Karpas-422 (cell line): ENCODE results near the gene FBXL4. TPM values are rescaled to one million over a fixed set of nuclear protein-coding genes. Genes with fewer than 3 reads are reported as not detected.

Experiments used
- DNase-seq: peaks from one replicate; pipeline ENCODE4 v3.0.0-alpha.2; 2015
- H2AFZ ChIP-seq: fragments of 200-600 bp; sonication (generic); 2 replicates; pipeline ENCODE4 v1.6.1; 2014; ENCODE audit warnings: antibody characterized with exemption, low read length, mixed read lengths
- H3K27ac ChIP-seq: fragments of 200-600 bp; sonication (generic); 2 replicates; pipeline ENCODE4 v1.5.1; 2014; ENCODE audit warnings: mild to moderate bottlenecking, low read length, moderate library complexity
- H3K27me3 ChIP-seq: fragments of 200-600 bp; sonication (generic); 2 replicates; pipeline ENCODE4 v1.6.1; 2014; ENCODE audit warnings: low read length, mixed read lengths
- H3K36me3 ChIP-seq: fragments of 200-600 bp; sonication (generic); 2 replicates; pipeline ENCODE4 v1.6.1; 2014; ENCODE audit warnings: low read length, mixed read lengths; ENCODE audit not compliant: insufficient read depth
- H3K4me1 ChIP-seq: fragments of 200-600 bp; sonication (generic); 2 replicates; pipeline ENCODE4 v1.6.1; 2014; ENCODE audit warnings: mild to moderate bottlenecking, low read length, mixed read lengths
- H3K4me2 ChIP-seq: fragments of 200-600 bp; sonication (generic); 2 replicates; pipeline ENCODE4 v1.6.1; 2014; ENCODE audit warnings: low read length, low read depth, mild to moderate bottlenecking; ENCODE audit not compliant: poor library complexity, severe bottlenecking
- H3K4me3 ChIP-seq: fragments of 200-600 bp; sonication (generic); 2 replicates; pipeline ENCODE4 v1.5.1; 2014; ENCODE audit warnings: mild to moderate bottlenecking, antibody characterized with exemption, low read length, mixed read lengths
- H3K79me2 ChIP-seq: fragments of 200-600 bp; sonication (generic); 2 replicates; pipeline ENCODE4 v1.6.1; 2014; ENCODE audit warnings: mild to moderate bottlenecking, low read length, mixed read lengths
- H3K9ac ChIP-seq: fragments of 200-600 bp; sonication (generic); 2 replicates; pipeline ENCODE4 v1.6.0; 2014; ENCODE audit warnings: low read length
- H3K9me2 ChIP-seq: fragments of 200-600 bp; sonication (generic), shearing (Covaris generic); replicated peaks from 2 replicates; pipeline ENCODE4 v1.6.0; 2014; ENCODE audit warnings: mild to moderate bottlenecking, low read length, moderate library complexity; ENCODE audit not compliant: insufficient read depth
- H3K9me3 ChIP-seq: fragments of 300-700, 200-600 bp; sonication (generic); 2 replicates; pipeline ENCODE4 v1.6.1; 2014; ENCODE audit warnings: low read length, mixed read lengths
- H4K20me1 ChIP-seq: fragments of 200-600 bp; sonication (generic); 2 replicates; pipeline ENCODE4 v1.6.1; 2014; ENCODE audit warnings: mild to moderate bottlenecking, antibody characterized with exemption, low read length, low read depth; ENCODE audit not compliant: insufficient read depth
- total RNA-seq: library from RNA; depleted of rRNA; stranded (reverse); fragments of >200 nt; shearing (Covaris generic); gene quantifications from 2 replicates; pipeline ENCODE4 v1.2.3, GENCODE V29; 2014; ENCODE audit warnings: low replicate concordance

The FBXL4 gene
- total RNA-seq, 1 experiment from 2014 or later: 32.2 TPM

GRCh38 chr6:98977671-98978292 is 30.0 kb upstream of the FBXL4 start:
- DNase-seq: no peak
- Histone ChIP-seq H3K9me2 (no peaks in the 10 kb centered on the region), H3K27me3 (no peaks in the 10 kb centered on the region), H3K4me1 (no peaks in the 10 kb centered on the region), H3K9me3 (no peaks in the 10 kb centered on the region), H3K79me2 (no peaks in the 10 kb centered on the region), H3K4me2 (no peak overlapping the region), H3K9ac (no peak overlapping the region), H2AFZ (no peak overlapping the region), H3K27ac (no peak overlapping the region), H4K20me1 (no peaks in the 10 kb centered on the region), H3K36me3 (no peaks in the 10 kb centered on the region), H3K4me3 (no peak overlapping the region)

GRCh38 chr6:98976674-98977385 is 29.1 kb upstream of the FBXL4 start:
- Histone ChIP-seq H3K4me3 (no peak overlapping the region), H2AFZ (no peak overlapping the region)

GRCh38 chr6:98975421-98975820 is 27.7 kb upstream of the FBXL4 start:
- DNase-seq: no peak
- Histone ChIP-seq H2AFZ (no peak overlapping the region), H3K36me3 (no peaks in the 10 kb centered on the region), H3K4me2 (no peak overlapping the region), H3K27me3 (no peaks in the 10 kb centered on the region), H3K4me3 (no peak overlapping the region), H3K4me1 (no peaks in the 10 kb centered on the region), H3K9me3 (no peaks in the 10 kb centered on the region), H3K79me2 (no peaks in the 10 kb centered on the region), H3K9ac (no peak overlapping the region), H3K27ac (no peak overlapping the region), H3K9me2 (no peaks in the 10 kb centered on the region), H4K20me1 (no peaks in the 10 kb centered on the region)

More at GRCh38 chr6:98976674-98977385, 29.1 kb upstream of the FBXL4 start:
- Histone ChIP-seq H3K9ac (no peak overlapping the region), H3K4me2 (no peak overlapping the region), H3K9me2 (no peaks in the 10 kb centered on the region), H3K27ac (no peak overlapping the region), H3K79me2 (no peaks in the 10 kb centered on the region), H3K27me3 (no peaks in the 10 kb centered on the region), H3K9me3 (no peaks in the 10 kb centered on the region), H3K4me1 (no peaks in the 10 kb centered on the region), H4K20me1 (no peaks in the 10 kb centered on the region), H3K36me3 (no peaks in the 10 kb centered on the region)
- no peak for DNase-seq

GRCh38 chr6:98974309-98974708 is 26.6 kb upstream of the FBXL4 start:
- no peak for DNase-seq
- H2AFZ ChIP-seq: no peak overlapping the region
- H3K9me3 ChIP-seq: no peaks in the 10 kb centered on the region
- H3K27me3 ChIP-seq: no peaks in the 10 kb centered on the region
- no peak overlapping the region for H3K4me3 ChIP-seq
- H3K79me2 ChIP-seq: no peaks in the 10 kb centered on the region
- H3K36me3 ChIP-seq: no peaks in the 10 kb centered on the region
- H3K4me1 ChIP-seq: no peaks in the 10 kb centered on the region
- no peak overlapping the region for H3K4me2 ChIP-seq
- H4K20me1 ChIP-seq: no peaks in the 10 kb centered on the region
- no peaks in the 10 kb centered on the region for H3K9me2 ChIP-seq
- no peak overlapping the region for H3K9ac ChIP-seq
- H3K27ac ChIP-seq: no peak overlapping the region

- no peak overlapping the region for H3K4me2 ChIP-seq
- DNase-seq: no peak
- no peaks in the 10 kb centered on the region for H3K9me2 ChIP-seq
- no peak overlapping the region for H3K9ac ChIP-seq
- no peak overlapping the region for H3K27ac ChIP-seq
- H3K4me3 ChIP-seq: no peak overlapping the region
- no peaks in the 10 kb centered on the region for H3K79me2 ChIP-seq
- H2AFZ ChIP-seq: no peak overlapping the region
- no peaks in the 10 kb centered on the region for H4K20me1 ChIP-seq
- H3K27me3 ChIP-seq: no peaks in the 10 kb centered on the region
- H3K4me1 ChIP-seq: no peaks in the 10 kb centered on the region
- H3K36me3 ChIP-seq: no peaks in the 10 kb centered on the region
- no peaks in the 10 kb centered on the region for H3K9me3 ChIP-seq
These were observed 25.8 kb upstream of the FBXL4 start for GRCh38 chr6:98973571-98973970.

- no peak overlapping the region for H3K9ac ChIP-seq
- H3K36me3 ChIP-seq: no peaks in the 10 kb centered on the region
- DNase-seq: no peak
- H3K4me3 ChIP-seq: no peak overlapping the region
- H3K27me3 ChIP-seq: no peaks in the 10 kb centered on the region
- no peak overlapping the region for H2AFZ ChIP-seq
- H3K9me2 ChIP-seq: no peaks in the 10 kb centered on the region
- H3K9me3 ChIP-seq: no peaks in the 10 kb centered on the region
- no peaks in the 10 kb centered on the region for H3K79me2 ChIP-seq
- no peaks in the 10 kb centered on the region for H4K20me1 ChIP-seq
- no peak overlapping the region for H3K4me2 ChIP-seq
- H3K27ac ChIP-seq: no peak overlapping the region
- H3K4me1 ChIP-seq: no peaks in the 10 kb centered on the region
These were observed 23.6 kb upstream of the FBXL4 start for GRCh38 chr6:98971303-98971702.

GRCh38 chr6:98970469-98970868 is 22.7 kb upstream of the FBXL4 start:
- Histone ChIP-seq H3K4me2 (no peak overlapping the region), H3K9me2 (no peaks in the 10 kb centered on the region), H3K27ac (no peak overlapping the region), H3K79me2 (no peaks in the 10 kb centered on the region), H4K20me1 (no peaks in the 10 kb centered on the region), H3K9ac (no peak overlapping the region), H3K27me3 (no peaks in the 10 kb centered on the region), H2AFZ (no peak overlapping the region), H3K36me3 (no peaks in the 10 kb centered on the region), H3K4me3 (no peak overlapping the region), H3K9me3 (no peaks in the 10 kb centered on the region), H3K4me1 (no peaks in the 10 kb centered on the region)
- no peak for DNase-seq

GRCh38 chr6:98967616-98968015 is 19.9 kb upstream of the FBXL4 start:
- no peak for DNase-seq
- Histone ChIP-seq H3K4me1 (no peaks in the 10 kb centered on the region), H4K20me1 (no peaks in the 10 kb centered on the region), H3K9ac (no peak overlapping the region), H3K27ac (no peak overlapping the region), H3K9me2 (no peaks in the 10 kb centered on the region), H3K79me2 (no peaks in the 10 kb centered on the region), H3K36me3 (no peaks in the 10 kb centered on the region), H3K27me3 (no peaks in the 10 kb centered on the region), H3K4me3 (no peak overlapping the region), H3K9me3 (no peaks in the 10 kb centered on the region), H2AFZ (no peak overlapping the region), H3K4me2 (no peak overlapping the region)
